H1 (cell line): Measurements from ENCODE around the gene PPP1R13B. TPM values are rescaled to one million over a fixed set of nuclear protein-coding genes. Genes with fewer than 3 reads are reported as not detected.

Experiments
- CTCF ChIA-PET: fragments of 300-600 bp; sonication (Branson Sonifier 250); formaldehyde crosslinking; loops from one replicate; lab custom pipeline; 2021; ENCODE audit not compliant: partially characterized antibody; lab: Charles Lee
- POLR2A ChIA-PET: fragments of 300-600 bp; sonication (Branson Sonifier 250); formaldehyde crosslinking; loops from one replicate; lab custom pipeline; 2021; ENCODE audit warnings: inconsistent platforms; ENCODE audit not compliant: partially characterized antibody; lab: Charles Lee
- DNase-seq, 2 experiments: peaks; one replicate each; pipeline versions ENCODE4 v3.0.0 to v3.0.0-alpha.2; 2010 to 2022; ENCODE audit warnings: low spot score in 2 of 2, low read depth in 1 of 2, mixed read lengths in 1 of 2
- FAIRE-seq: peaks from 2 replicates; lab custom pipeline; 2011; peaks lifted over from hg19 to GRCh38; lab: Jason Lieb, UNC
- H2AFZ ChIP-seq: 2 replicates; pipeline ENCODE4 v1.8.1; 2012; ENCODE audit warnings: low read length, inconsistent platforms
- H2AK5ac ChIP-seq: 2 replicates; pipeline ENCODE4 v1.6.1; 2013; ENCODE audit warnings: low read depth, low read length
- H2BK120ac ChIP-seq: replicated peaks from 2 replicates; pipeline ENCODE3; 2013; ENCODE audit warnings: low read depth, low read length, inconsistent platforms
- H2BK12ac ChIP-seq: 2 replicates; pipeline ENCODE4 v1.6.1; 2013; ENCODE audit warnings: low read depth, low read length
- H2BK15ac ChIP-seq: 2 replicates; pipeline ENCODE4 v1.6.1; 2013; ENCODE audit warnings: low read length
- H2BK20ac ChIP-seq: 2 replicates; pipeline ENCODE4 v1.6.1; 2013; ENCODE audit warnings: low read length
- H2BK5ac ChIP-seq: 2 replicates; pipeline ENCODE4 v1.6.1; 2013; ENCODE audit warnings: low read depth, low read length
- H3K14ac ChIP-seq: 2 replicates; pipeline ENCODE4 v1.6.1; 2013; ENCODE audit warnings: inconsistent platforms; ENCODE audit not compliant: insufficient read length
- H3K18ac ChIP-seq: 2 replicates; pipeline ENCODE4 v1.6.1; 2013; ENCODE audit warnings: low read length; ENCODE audit errors: extremely low read depth
- H3K23ac ChIP-seq: 2 replicates; pipeline ENCODE4 v1.6.1; 2013; ENCODE audit warnings: inconsistent platforms; ENCODE audit not compliant: insufficient read length
- H3K23me2 ChIP-seq: 2 replicates; pipeline ENCODE4 v1.6.1; 2013; ENCODE audit warnings: low read depth, low read length
- H3K27ac ChIP-seq: 2 replicates; pipeline ENCODE4 v1.6.1; 2011; ENCODE audit warnings: low read depth, low read length, inconsistent platforms
- H3K27me3 ChIP-seq, 4 experiments: replicated peaks in 1 of 4; 1 replicate in 1 of 4; 2 replicates in 3 of 4; pipeline versions ENCODE4 v1.6.1 to v1.8.1; 2011 to 2013; ENCODE audit warnings: low read length in 3 of 4, mild to moderate bottlenecking in 3 of 4, inconsistent platforms in 2 of 4, mixed read lengths in 2 of 4, moderate library complexity in 1 of 4; ENCODE audit not compliant: control insufficient read depth in 3 of 4, insufficient read depth in 3 of 4; ENCODE audit errors: extremely low read depth in 1 of 4
- H3K36me3 ChIP-seq, 4 experiments: 2 replicates each; pipeline versions ENCODE4 v1.6.1 to v1.8.1; 2011 to 2013; ENCODE audit warnings: mild to moderate bottlenecking in 4 of 4, low read length in 3 of 4, moderate library complexity in 2 of 4, control low read depth in 1 of 4, inconsistent platforms in 1 of 4; ENCODE audit not compliant: insufficient read depth in 4 of 4, control insufficient read depth in 2 of 4
- H3K4ac ChIP-seq: replicated peaks from 2 replicates; pipeline ENCODE3; 2013; ENCODE audit warnings: low read length, low read depth, mixed read lengths, inconsistent platforms; ENCODE audit not compliant: insufficient read length
- H3K4me1 ChIP-seq, 4 experiments: replicated peaks in 1 of 4; 1 replicate in 1 of 4; 2 replicates in 3 of 4; pipeline versions ENCODE4 v1.6.1 to v1.8.1; 2011 to 2013; ENCODE audit warnings: low read length in 3 of 4, inconsistent platforms in 2 of 4, mixed read lengths in 1 of 4; ENCODE audit not compliant: insufficient read depth in 4 of 4, control insufficient read depth in 3 of 4
- H3K4me2 ChIP-seq, 2 experiments: 2 replicates each; pipeline versions ENCODE4 v1.6.1 to v1.8.1; 2011 to 2013; ENCODE audit warnings: low read depth in 2 of 2, low read length in 2 of 2, control low read depth in 1 of 2, inconsistent platforms in 1 of 2, mild to moderate bottlenecking in 1 of 2; ENCODE audit not compliant: insufficient read depth in 1 of 2
- H3K4me3 ChIP-seq, 4 experiments: fragments of 200-600, 300-600 bp in 1 of 4; sonication (generic), shearing (Covaris generic), sonication (Bioruptor Twin) in 1 of 4; 2 replicates each; pipeline versions ENCODE4 v1.5.1 to v1.8.1; 2011 to 2016; ENCODE audit warnings: low read length in 4 of 4, low read depth in 3 of 4, control low read depth in 2 of 4, inconsistent platforms in 2 of 4, mild to moderate bottlenecking in 2 of 4, mixed read lengths in 1 of 4, moderate library complexity in 1 of 4; ENCODE audit not compliant: insufficient read depth in 2 of 4; ENCODE audit errors: extremely low read depth in 1 of 4
- H3K56ac ChIP-seq: replicated peaks from 2 replicates; pipeline ENCODE3; 2013; ENCODE audit warnings: low read depth, mild to moderate bottlenecking, mixed read lengths, low read length, inconsistent platforms; ENCODE audit not compliant: insufficient read length
- H3K79me1 ChIP-seq: 2 replicates; pipeline ENCODE4 v1.6.1; 2013; ENCODE audit warnings: low read depth, low read length, control low read depth
- H3K79me2 ChIP-seq, 2 experiments: 2 replicates each; pipeline versions ENCODE4 v1.6.1 to v1.8.1; 2012 to 2013; ENCODE audit warnings: low read length in 2 of 2, mild to moderate bottlenecking in 2 of 2, inconsistent platforms in 1 of 2; ENCODE audit not compliant: insufficient read depth in 2 of 2, control insufficient read depth in 1 of 2
- H3K9ac ChIP-seq, 4 experiments: replicated peaks in 1 of 4; 1 replicate in 1 of 4; 2 replicates in 3 of 4; pipeline versions ENCODE4 v1.6.1 to v1.8.1; 2011 to 2013; ENCODE audit warnings: low read depth in 3 of 4, low read length in 3 of 4, control low read depth in 2 of 4, mild to moderate bottlenecking in 2 of 4, moderate library complexity in 2 of 4, inconsistent platforms in 1 of 4; ENCODE audit errors: extremely low read depth in 1 of 4
- H3K9me3 ChIP-seq, 2 experiments: 2 replicates each; pipeline versions ENCODE4 v1.6.1 to v1.8.1; 2012 to 2013; ENCODE audit warnings: mild to moderate bottlenecking in 2 of 2, moderate library complexity in 2 of 2, control low read depth in 1 of 2, inconsistent platforms in 1 of 2, low read depth in 1 of 2, low read length in 1 of 2, mixed read lengths in 1 of 2; ENCODE audit not compliant: insufficient read depth in 2 of 2
- H4K20me1 ChIP-seq, 2 experiments: replicated peaks in 1 of 2; 2 replicates each; pipeline versions ENCODE3 to v1.8.1; 2011 to 2013; ENCODE audit warnings: inconsistent platforms in 2 of 2, low read length in 2 of 2, mild to moderate bottlenecking in 1 of 2; ENCODE audit not compliant: insufficient read depth in 2 of 2, control insufficient read depth in 1 of 2
- H4K5ac ChIP-seq: 2 replicates; pipeline ENCODE4 v1.6.1; 2013; ENCODE audit warnings: low read length, low read depth, mixed read lengths, inconsistent platforms; ENCODE audit not compliant: insufficient read length
- H4K8ac ChIP-seq: 2 replicates; pipeline ENCODE4 v1.8.0; 2013; ENCODE audit warnings: mild to moderate bottlenecking, moderate library complexity, low read length, inconsistent platforms; ENCODE audit not compliant: insufficient read depth; ENCODE audit errors: extremely low read depth
- H4K91ac ChIP-seq: replicated peaks from 2 replicates; pipeline ENCODE3; 2013; ENCODE audit warnings: low read length, mixed read lengths, inconsistent platforms; ENCODE audit not compliant: insufficient read length
- CHD1 ChIP-seq: IDR thresholded peaks from 2 replicates; pipeline ENCODE4 v1.6.1; 2012; ENCODE audit warnings: low read depth, low read length, improper control_type of control experiment
- MAFK ChIP-seq: IDR thresholded peaks from 2 replicates; pipeline ENCODE4 v1.6.1; 2012; ENCODE audit warnings: low read depth, mild to moderate bottlenecking, improper control_type of control experiment, low read length
- WGBS, 2 experiments: shearing (Covaris generic) in 1 of 2; methylation state at CpG; one replicate each; pipeline versions ENCODE4 v1.1.6 to v1.1.7; 2013 to 2015; ENCODE audit warnings: low lambda C conversion rate in 2 of 2, mixed read lengths in 2 of 2, inconsistent platforms in 1 of 2, low coverage in 1 of 2, missing lambda C conversion rate in 1 of 2; ENCODE audit not compliant: insufficient replicate concordance in 2 of 2, insufficient coverage in 1 of 2, insufficient read length in 1 of 2; ENCODE audit errors: extremely low coverage in 1 of 2, missing lambda C conversion rate in 1 of 2; 5-methylcytosine and 5-hydroxymethylcytosine counted together
- polyA plus RNA-seq, 7 experiments: library from polyadenylated mRNA; depleted of rRNA in 3 of 7; stranded (reverse) in 5 of 7; unstranded in 2 of 7; fragments of >200 nt in 5 of 7; fragments of 200-250 nt in 2 of 7; gene quantifications; 1 replicate in 5 of 7; 2 replicates in 1 of 7; 4 replicates in 1 of 7; pipeline versions ENCODE4 v1.2.1 to v1.2.3, GENCODE V29; 2011 to 2013; ENCODE audit warnings: missing spikeins in 2 of 7, mixed read lengths in 2 of 7
- total RNA-seq: library from RNA; stranded (reverse); fragmentation: NEBNext Ultra II Directional; extraction: Animal tissue kit (Norgen Biotek cat#: 25700); gene quantifications from 2 replicates; pipeline ENCODE4 v1.2.1, GENCODE V29; 2021

The PPP1R13B gene
- total and polyA plus RNA-seq, 2 of the 8 experiments (the other 6 are each of a cell fraction or from before 2014, with no cell fraction given): 2.6 to 8.9 TPM

DNA sequence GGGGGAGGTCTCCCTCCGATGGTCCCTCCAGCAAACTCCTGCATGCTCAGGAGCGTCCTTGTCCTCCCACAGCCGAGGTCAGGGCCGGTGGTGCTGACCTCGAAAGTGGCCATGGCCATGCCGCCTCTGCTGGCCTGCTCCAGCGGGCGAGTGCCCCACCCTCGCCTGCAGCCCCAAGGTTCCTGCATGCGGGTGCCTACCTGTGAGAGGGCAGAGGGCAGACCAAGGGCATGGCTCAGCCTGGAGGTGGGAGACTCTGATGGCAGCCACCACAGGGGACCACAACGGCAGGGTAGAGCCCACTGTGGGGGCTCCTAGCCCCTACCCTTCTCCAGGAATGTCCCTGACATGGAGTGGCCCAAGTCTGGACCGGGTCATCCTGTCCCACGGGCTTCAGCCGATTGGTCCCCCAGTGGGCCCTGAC is 38.1 kb upstream of the PPP1R13B start:
- Histone ChIP-seq H2AFZ (no peak overlapping the region), H2BK120ac (no peak overlapping the region), H3K79me1 (no peaks in the 10 kb centered on the region), H2AK5ac (0 out of 2 replicates have a peak overlapping the region, but pooled peaks have one; percentile 13), H4K5ac (no peak overlapping the region), H3K4me2 (no peak overlapping the region), H2BK12ac (no peak overlapping the region), H3K9me3 (no peaks in the 10 kb centered on the region), H3K4me1 (peaks cover 2 to 13% (median 10%) of the 10 kb centered on the region in 4 experiments; a peak in 6 of 7 replicates), H3K23me2 (no peaks in the 10 kb centered on the region), H3K27me3 (no peaks in the 10 kb centered on the region), H3K36me3 (no peaks in the 10 kb centered on the region), H3K4me3 (no peak overlapping the region), H2BK5ac (no peak overlapping the region), H3K23ac (no peak overlapping the region), H3K9ac (no peak overlapping the region), H3K56ac (no peak overlapping the region), H4K20me1 (peaks cover 0 to 3% of the 10 kb centered on the region in 2 experiments), H4K91ac (no peak overlapping the region), H3K4ac (no peak overlapping the region), H4K8ac (no peak overlapping the region), H3K79me2 (no peaks in the 10 kb centered on the region), H3K18ac (peak overlapping the region; percentile 19; the same call in 1 of the 2 replicates), H3K27ac (no peak overlapping the region), H2BK15ac (no peak overlapping the region), H3K14ac (no peak overlapping the region), H2BK20ac (no peak overlapping the region)
- no peak for TF ChIP-seq MAFK
- TF ChIP-seq CHD1: no peak
- DNase-seq: no peak
- CTCF ChIA-PET: interaction anchor here (0.9 to 3.8 kb wide), 7 partner anchors 10 to 68 kb away, joined by 3 to 31 read pairs (median 5); no protein-coding TSS in a partner anchor
- POLR2A ChIA-PET: no interaction called here
- FAIRE-seq: no peak
- 86% methylated on average over 14 of the region's 14 CpGs; no CpG with 5 or more reads in 1 of the 2 experiments for WGBS, 2 experiments
